Stimulated activated CD4-positive, alpha-beta T cell treated with anti-CD3 and anti-CD28 coated beads, TNF-alpha, amount 100 ng/mL, for 4 hours (primary cell): Measurements from ENCODE around the gene SERPINB13.

Source experiments
- DNase-seq, 3 experiments: peaks; one replicate each; pipeline ENCODE4 v3.0.0-alpha.2; 2020; ENCODE audit warnings: low read depth in 3 of 3

The SERPINB13 gene

GRCh38 chr18:63586966-63587365 lies at the start of gene SERPINB13:
Gene SERPINB13 (plus strand): TSS chr18:63587343. CDS start chr18:63588668, 1,325 bp downstream.
- no peak for DNase-seq

- no peak for DNase-seq
Measured at GRCh38 chr18:63539904-63540510, 47.1 kb upstream of the SERPINB13 start.

- no peak for DNase-seq
Measured at GRCh38 chr18:63542069-63542468, 45.1 kb upstream of the SERPINB13 start, which contains the start of gene SERPINB12. Gene SERPINB12 (plus strand): TSS chr18:63542369. CDS start chr18:63556160, 13,791 bp downstream.

- DNase-seq = no peak
Measured at GRCh38 chr18:63544017-63544416, 43.1 kb upstream of the SERPINB13 start.

GRCh38 chr18:63545000-63545399 lies 42.1 kb upstream of the SERPINB13 start:
- DNase-seq = no peak

GRCh38 chr18:63550068-63550467 lies 37.1 kb upstream of the SERPINB13 start:
- DNase-seq = no peak

GRCh38 chr18:63551769-63552168 lies 35.4 kb upstream of the SERPINB13 start:
- no peak for DNase-seq

GRCh38 chr18:63552581-63552980 lies 34.6 kb upstream of the SERPINB13 start:
- DNase-seq = no peak

GRCh38 chr18:63553081-63553480 lies 34.1 kb upstream of the SERPINB13 start:
- DNase-seq = no peak

- no peak for DNase-seq
Measured at GRCh38 chr18:63559567-63560491, 27.3 kb upstream of the SERPINB13 start.

- DNase-seq = no peak
Measured at GRCh38 chr18:63562284-63562683, 24.9 kb upstream of the SERPINB13 start.

- no peak for DNase-seq
Measured at GRCh38 chr18:63564021-63564420, 23.1 kb upstream of the SERPINB13 start.

GRCh38 chr18:63564561-63564960 lies 22.6 kb upstream of the SERPINB13 start:
- no peak for DNase-seq

GRCh38 chr18:63567276-63567675 lies 19.9 kb upstream of the SERPINB13 start:
- DNase-seq = no peak

- no peak for DNase-seq
Measured at GRCh38 chr18:63567825-63568224, 19.3 kb upstream of the SERPINB13 start.

GRCh38 chr18:63570721-63571120 lies 16.4 kb upstream of the SERPINB13 start:
- DNase-seq = no peak

GRCh38 chr18:63575681-63576080 lies 11.5 kb upstream of the SERPINB13 start:
- no peak for DNase-seq

- DNase-seq = no peak
Measured at GRCh38 chr18:63578357-63578958, 8.7 kb upstream of the SERPINB13 start.

- DNase-seq = no peak
Measured at GRCh38 chr18:63579616-63580015, 7.5 kb upstream of the SERPINB13 start.

- DNase-seq = no peak
Measured at GRCh38 chr18:63585988-63586387, 1.2 kb upstream of the SERPINB13 start.

- DNase-seq = no peak
Measured at GRCh38 chr18:63586431-63586830, 712 bp upstream of the SERPINB13 start.

GRCh38 chr18:63588909-63589308 lies 1.8 kb downstream of the SERPINB13 start:
- no peak for DNase-seq

GRCh38 chr18:63590373-63590772 lies 3.2 kb downstream of the SERPINB13 start:
- no peak for DNase-seq
